ENCODE results near the gene TOR1B. TPM values are rescaled to one million over a fixed set of nuclear protein-coding genes. Genes with fewer than 3 reads are reported as not detected.

Gene TOR1B, protein sequence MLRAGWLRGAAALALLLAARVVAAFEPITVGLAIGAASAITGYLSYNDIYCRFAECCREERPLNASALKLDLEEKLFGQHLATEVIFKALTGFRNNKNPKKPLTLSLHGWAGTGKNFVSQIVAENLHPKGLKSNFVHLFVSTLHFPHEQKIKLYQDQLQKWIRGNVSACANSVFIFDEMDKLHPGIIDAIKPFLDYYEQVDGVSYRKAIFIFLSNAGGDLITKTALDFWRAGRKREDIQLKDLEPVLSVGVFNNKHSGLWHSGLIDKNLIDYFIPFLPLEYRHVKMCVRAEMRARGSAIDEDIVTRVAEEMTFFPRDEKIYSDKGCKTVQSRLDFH
- total RNA-seq = 10 to 100 TPM; 19.8 to 54.7 (median 44.5) TPM

GRCh38 chr9:129802833-129803675 lies at the start of gene TOR1B:
TSS of gene TOR1B (plus strand) at chr9:129803184. CDS start at chr9:129803213, 29 bp downstream.
- peak within 1 kb of the TSS; percentile 82 to 95 (median 90) for H3K27ac ChIP-seq
- DNase-seq = peak; percentile 94 to 97 (median 96)
- TF ChIP-seq POLR2A (IDR thresholded peaks at IDR 0.05) = peak; percentile 83 to 86
- TF ChIP-seq, protein P1, sequence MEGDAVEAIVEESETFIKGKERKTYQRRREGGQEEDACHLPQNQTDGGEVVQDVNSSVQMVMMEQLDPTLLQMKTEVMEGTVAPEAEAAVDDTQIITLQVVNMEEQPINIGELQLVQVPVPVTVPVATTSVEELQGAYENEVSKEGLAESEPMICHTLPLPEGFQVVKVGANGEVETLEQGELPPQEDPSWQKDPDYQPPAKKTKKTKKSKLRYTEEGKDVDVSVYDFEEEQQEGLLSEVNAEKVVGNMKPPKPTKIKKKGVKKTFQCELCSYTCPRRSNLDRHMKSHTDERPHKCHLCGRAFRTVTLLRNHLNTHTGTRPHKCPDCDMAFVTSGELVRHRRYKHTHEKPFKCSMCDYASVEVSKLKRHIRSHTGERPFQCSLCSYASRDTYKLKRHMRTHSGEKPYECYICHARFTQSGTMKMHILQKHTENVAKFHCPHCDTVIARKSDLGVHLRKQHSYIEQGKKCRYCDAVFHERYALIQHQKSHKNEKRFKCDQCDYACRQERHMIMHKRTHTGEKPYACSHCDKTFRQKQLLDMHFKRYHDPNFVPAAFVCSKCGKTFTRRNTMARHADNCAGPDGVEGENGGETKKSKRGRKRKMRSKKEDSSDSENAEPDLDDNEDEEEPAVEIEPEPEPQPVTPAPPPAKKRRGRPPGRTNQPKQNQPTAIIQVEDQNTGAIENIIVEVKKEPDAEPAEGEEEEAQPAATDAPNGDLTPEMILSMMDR (IDR thresholded peaks at IDR 0.05) = no peak
- H3K36me3 ChIP-seq = peaks cover 0 to 11% (median 0%) of the 10 kb centered on the region in 3 donors
- H3K4me1 ChIP-seq = peaks cover 0 to 9% (median 3%) of the 10 kb centered on the region in 4 donors
- no peaks in the 10 kb centered on the region for H3K9me3 ChIP-seq
- no peaks in the 10 kb centered on the region for H3K27me3 ChIP-seq
- peak within 1 kb of the TSS; percentile 85 to 100 (median 94) for H3K4me3 ChIP-seq

- Histone ChIP-seq H3K4me1 (peaks cover 0 to 29% (median 0%) of the 10 kb centered on the region in 4 donors), H3K27me3 (no peaks in the 10 kb centered on the region), H3K27ac (no peak overlapping the region), H3K9me3 (no peaks in the 10 kb centered on the region), H3K36me3 (no peaks in the 10 kb centered on the region), H3K4me3 (no peak overlapping the region)
- TF ChIP-seq, protein P1 (IDR thresholded peaks at IDR 0.05) = no peak
- no peak for TF ChIP-seq POLR2A (IDR thresholded peaks at IDR 0.05)
- DNase-seq = no peak
Measured at GRCh38 chr9:129755151-129755550, 47.8 kb upstream of the TOR1B start.

DNA sequence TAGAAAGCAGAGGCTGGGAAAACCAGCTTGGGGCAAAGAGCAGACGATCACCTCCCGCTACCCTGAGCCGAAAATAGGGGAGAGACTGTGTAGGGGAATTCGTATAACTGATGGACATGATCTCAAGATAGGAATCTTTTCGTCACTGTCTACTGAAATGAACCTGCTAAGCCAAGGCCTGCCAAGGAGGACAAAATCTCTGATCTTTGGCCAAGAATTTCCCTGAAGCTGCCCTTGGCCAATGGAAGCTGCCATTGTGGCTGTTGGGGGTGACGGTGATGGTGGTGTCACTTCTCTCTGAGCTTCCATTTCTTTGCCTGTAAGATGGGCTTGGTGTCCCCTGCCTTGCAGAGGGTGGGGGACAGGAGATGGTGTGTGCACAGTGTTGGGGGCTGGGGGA lies 46.8 kb upstream of the TOR1B start:
- Histone ChIP-seq H3K9me3 (no peaks in the 10 kb centered on the region), H3K4me3 (no peak overlapping the region), H3K27ac (no peak overlapping the region), H3K4me1 (peaks cover 0 to 29% (median 0%) of the 10 kb centered on the region in 4 donors), H3K36me3 (no peaks in the 10 kb centered on the region), H3K27me3 (no peaks in the 10 kb centered on the region)
- no peak for DNase-seq
- TF ChIP-seq, protein P1 (IDR thresholded peaks at IDR 0.05) = no peak
- TF ChIP-seq POLR2A (IDR thresholded peaks at IDR 0.05) = no peak

DNA sequence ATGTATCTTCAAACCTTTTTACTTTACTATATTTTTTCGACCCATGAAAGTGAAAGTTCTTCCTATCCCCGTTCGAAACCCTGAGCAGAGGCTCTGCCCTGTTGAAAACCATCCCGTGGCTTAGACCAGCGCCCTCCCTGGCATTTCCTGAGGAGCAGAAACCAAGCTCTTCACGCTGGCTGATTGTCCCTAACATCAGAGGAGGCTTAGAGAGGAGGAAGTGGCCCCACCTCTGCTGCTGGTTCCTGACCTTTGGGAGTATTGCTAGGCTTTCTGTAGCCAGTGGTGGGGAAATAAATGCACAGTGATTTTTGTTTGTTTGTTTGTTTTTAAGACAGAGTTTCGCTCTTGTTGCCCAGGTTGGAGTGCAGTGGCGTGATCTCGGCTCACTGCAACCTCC lies 45.9 kb upstream of the TOR1B start:
- no peaks in the 10 kb centered on the region for H3K27me3 ChIP-seq
- no peak for DNase-seq
- no peaks in the 10 kb centered on the region for H3K9me3 ChIP-seq

GRCh38 chr9:129759319-129759718 lies 43.7 kb upstream of the TOR1B start:
- DNase-seq = no peak
- no peak for TF ChIP-seq POLR2A (IDR thresholded peaks at IDR 0.05)
- TF ChIP-seq, protein P1 (IDR thresholded peaks at IDR 0.05) = no peak
- no peak overlapping the region for H3K27ac ChIP-seq

More for the DNA sequence above, 45.9 kb upstream of the TOR1B start:
- Histone ChIP-seq H3K4me3 (no peak overlapping the region), H3K27ac (no peak overlapping the region), H3K36me3 (no peaks in the 10 kb centered on the region), H3K4me1 (peaks cover 0 to 22% (median 0%) of the 10 kb centered on the region in 4 donors)
- TF ChIP-seq, protein P1 (IDR thresholded peaks at IDR 0.05) = no peak
- TF ChIP-seq POLR2A (IDR thresholded peaks at IDR 0.05) = no peak

More at GRCh38 chr9:129759319-129759718, 43.7 kb upstream of the TOR1B start:
- H3K4me3 ChIP-seq = no peak overlapping the region
- H3K27me3 ChIP-seq = no peaks in the 10 kb centered on the region
- H3K9me3 ChIP-seq = no peaks in the 10 kb centered on the region
- peaks cover 0 to 8% (median 0%) of the 10 kb centered on the region in 4 donors for H3K4me1 ChIP-seq
- H3K36me3 ChIP-seq = no peaks in the 10 kb centered on the region
